Neural cell (in vitro differentiated cells): ENCODE results near the gene GFER. TPM values are rescaled to one million over a fixed set of nuclear protein-coding genes. Genes with fewer than 3 reads are reported as not detected.

Experiments
- H2AFZ ChIP-seq: fragments of 200-600, 300-800 bp; sonication (generic), shearing (Covaris generic); 2 replicates; pipeline ENCODE4 v1.6.0; 2014; ENCODE audit warnings: low read depth, mild to moderate bottlenecking, antibody characterized with exemption, low read length, moderate library complexity
- H3F3A ChIP-seq: fragments of 200-600 bp; shearing (Covaris generic); 2 replicates; pipeline ENCODE4 v1.6.1; 2016; ENCODE audit warnings: mild to moderate bottlenecking, moderate library complexity, mixed read lengths, antibody characterized with exemption, low read length; ENCODE audit not compliant: insufficient read depth, poor library complexity, severe bottlenecking
- H3K27ac ChIP-seq: fragments of 200-600, 300-800 bp; sonication (generic), shearing (Covaris generic); 2 replicates; pipeline ENCODE4 v1.5.1; 2014; ENCODE audit warnings: mild to moderate bottlenecking, low read length, moderate library complexity
- H3K27me3 ChIP-seq: fragments of 300-800, 200-600 bp; sonication (generic), shearing (Covaris generic); 2 replicates; pipeline ENCODE4 v1.6.0; 2014; ENCODE audit warnings: mild to moderate bottlenecking, low read depth, low read length, moderate library complexity; ENCODE audit not compliant: insufficient read depth
- H3K36me3 ChIP-seq: fragments of 300-800, 200-600 bp; sonication (generic), shearing (Covaris generic); 2 replicates; pipeline ENCODE4 v1.5.1; 2014; ENCODE audit warnings: mild to moderate bottlenecking, antibody characterized with exemption, low read length, moderate library complexity; ENCODE audit not compliant: insufficient read depth
- H3K4me2 ChIP-seq: fragments of 300-800, 200-600 bp; sonication (generic), shearing (Covaris generic); 2 replicates; pipeline ENCODE4 v1.6.0; 2014; ENCODE audit warnings: mild to moderate bottlenecking, low read length
- H3K4me3 ChIP-seq: fragments of 300-800, 200-600 bp; sonication (generic), shearing (Covaris generic); 2 replicates; pipeline ENCODE4 v1.5.1; 2014; ENCODE audit warnings: mild to moderate bottlenecking, low read length, moderate library complexity
- H3K79me2 ChIP-seq: fragments of 200-600 bp; shearing (Covaris generic); replicated peaks from 2 replicates; pipeline ENCODE4 v1.6.0; 2014; ENCODE audit warnings: mild to moderate bottlenecking, low read length, moderate library complexity; ENCODE audit not compliant: insufficient read depth
- H3K9ac ChIP-seq: fragments of 300-800, 200-600 bp; sonication (generic), shearing (Covaris generic); 2 replicates; pipeline ENCODE4 v1.6.1; 2016; ENCODE audit warnings: mild to moderate bottlenecking, low read length, mixed read lengths
- H3K9me2 ChIP-seq: fragments of 200-600 bp; shearing (Covaris generic); 2 replicates; pipeline ENCODE4 v1.6.1; 2016; ENCODE audit warnings: mild to moderate bottlenecking, low read length, mixed read lengths; ENCODE audit not compliant: insufficient read depth
- H3K9me3 ChIP-seq: fragments of 200-600, 300-800 bp; sonication (generic), shearing (Covaris generic); 2 replicates; pipeline ENCODE4 v1.6.1; 2016; ENCODE audit warnings: mild to moderate bottlenecking, mixed run types, low read length, moderate library complexity, mixed read lengths
- H4K20me1 ChIP-seq: fragments of 200-600 bp; shearing (Covaris generic); 2 replicates; pipeline ENCODE4 v1.6.1; 2016; ENCODE audit warnings: mild to moderate bottlenecking, mixed run types; ENCODE audit not compliant: insufficient read depth
- EP300 ChIP-seq: fragments of 450-650 bp; conservative IDR thresholded peaks from 2 replicates; pipeline ENCODE4 v1.6.1; 2014; ENCODE audit warnings: antibody characterized with exemption, mild to moderate bottlenecking, moderate library complexity; ENCODE audit not compliant: poor library complexity, severe bottlenecking
- EZH2 ChIP-seq: fragments of 200-600, 300-800 bp; shearing (Covaris generic), sonication (generic); IDR thresholded peaks from 2 replicates; pipeline ENCODE4 v1.6.1; 2014; ENCODE audit warnings: antibody characterized with exemption, low read length, borderline replicate concordance, mild to moderate bottlenecking; ENCODE audit not compliant: insufficient read depth, poor library complexity, severe bottlenecking
- MXI1 ChIP-seq: fragments of 450-650 bp; conservative IDR thresholded peaks from 2 replicates; pipeline ENCODE4 v1.6.1; 2014; ENCODE audit warnings: antibody characterized with exemption, mild to moderate bottlenecking; ENCODE audit not compliant: poor library complexity, severe bottlenecking
- POLR2AphosphoS5 ChIP-seq: IDR thresholded peaks from 2 replicates; pipeline ENCODE4 v1.6.1; 2012
- RAD21 ChIP-seq: fragments of 450-650 bp; conservative IDR thresholded peaks from 2 replicates; pipeline ENCODE4 v1.6.1; 2014; ENCODE audit warnings: antibody characterized with exemption, mild to moderate bottlenecking, moderate library complexity
- SMC3 ChIP-seq: fragments of 450-650 bp; conservative IDR thresholded peaks from 2 replicates; pipeline ENCODE4 v1.6.1; 2014; ENCODE audit warnings: antibody characterized with exemption, mild to moderate bottlenecking, moderate library complexity; ENCODE audit not compliant: poor library complexity
- TAF1 ChIP-seq: IDR thresholded peaks from 2 replicates; pipeline ENCODE4 v1.6.1; 2012; ENCODE audit warnings: low read depth
- polyA plus RNA-seq: library from polyadenylated mRNA; depleted of rRNA; stranded (reverse); fragments of >200 nt; gene quantifications from 2 replicates; pipeline ENCODE4 v1.2.3, GENCODE V29; 2014
- TF ChIP-seq, protein P1 (sequence below): IDR thresholded peaks from 2 replicates; pipeline ENCODE4 v1.6.1; 2012; ENCODE audit warnings: borderline replicate concordance
- TF ChIP-seq, protein P2 (sequence below): fragments of 450-650 bp; IDR thresholded peaks from 2 replicates; pipeline ENCODE4 v1.5.1; 2014; ENCODE audit warnings: antibody characterized with exemption, mild to moderate bottlenecking, moderate library complexity; ENCODE audit not compliant: poor library complexity, severe bottlenecking

Gene GFER
- polyA plus RNA-seq, 1 donor from 2014 or later, result 37.8 TPM

DNA sequence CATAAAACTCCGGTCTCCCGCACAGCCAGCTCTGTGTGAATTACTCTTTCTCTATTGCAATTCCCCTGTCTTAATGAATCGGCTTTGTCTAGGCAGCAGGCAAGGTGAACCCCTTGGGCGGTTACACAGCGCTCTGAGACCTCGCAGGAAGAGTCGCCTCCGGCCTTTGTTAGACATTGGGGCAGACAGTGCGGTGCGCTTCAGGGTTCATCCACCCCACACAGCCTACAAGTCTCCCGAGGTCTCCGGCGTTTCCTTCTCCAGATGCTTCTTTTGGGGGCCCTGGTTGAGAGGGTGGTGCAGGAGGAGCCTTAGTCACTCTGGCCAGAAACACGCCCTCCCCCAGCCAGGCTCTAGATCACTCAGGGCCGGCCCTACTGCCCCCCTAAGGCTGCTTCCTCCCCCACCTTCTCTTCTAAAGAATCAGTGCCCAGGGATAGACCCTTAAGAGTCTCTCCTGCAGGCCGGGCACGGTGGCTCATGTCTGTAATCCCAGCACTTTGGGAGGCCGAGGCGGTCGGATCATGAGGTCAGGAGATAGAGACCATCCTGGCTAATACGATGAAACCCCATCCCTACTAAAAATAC, 39.3 kb upstream of the GFER start:
- Histone ChIP-seq H3K79me2 (no peaks in the 10 kb centered on the region), H4K20me1 (no peaks in the 10 kb centered on the region), H3K9me3 (no peaks in the 10 kb centered on the region), H3K9ac (no peak overlapping the region), H3K36me3 (no peaks in the 10 kb centered on the region), H3K27ac (no peak overlapping the region), H3K27me3 (no peaks in the 10 kb centered on the region), H3K9me2 (no peaks in the 10 kb centered on the region), H3K4me2 (no peak overlapping the region), H3F3A (no peaks in the 10 kb centered on the region), H3K4me3 (no peak overlapping the region), H2AFZ (no peak overlapping the region)
- TF ChIP-seq, protein P1, sequence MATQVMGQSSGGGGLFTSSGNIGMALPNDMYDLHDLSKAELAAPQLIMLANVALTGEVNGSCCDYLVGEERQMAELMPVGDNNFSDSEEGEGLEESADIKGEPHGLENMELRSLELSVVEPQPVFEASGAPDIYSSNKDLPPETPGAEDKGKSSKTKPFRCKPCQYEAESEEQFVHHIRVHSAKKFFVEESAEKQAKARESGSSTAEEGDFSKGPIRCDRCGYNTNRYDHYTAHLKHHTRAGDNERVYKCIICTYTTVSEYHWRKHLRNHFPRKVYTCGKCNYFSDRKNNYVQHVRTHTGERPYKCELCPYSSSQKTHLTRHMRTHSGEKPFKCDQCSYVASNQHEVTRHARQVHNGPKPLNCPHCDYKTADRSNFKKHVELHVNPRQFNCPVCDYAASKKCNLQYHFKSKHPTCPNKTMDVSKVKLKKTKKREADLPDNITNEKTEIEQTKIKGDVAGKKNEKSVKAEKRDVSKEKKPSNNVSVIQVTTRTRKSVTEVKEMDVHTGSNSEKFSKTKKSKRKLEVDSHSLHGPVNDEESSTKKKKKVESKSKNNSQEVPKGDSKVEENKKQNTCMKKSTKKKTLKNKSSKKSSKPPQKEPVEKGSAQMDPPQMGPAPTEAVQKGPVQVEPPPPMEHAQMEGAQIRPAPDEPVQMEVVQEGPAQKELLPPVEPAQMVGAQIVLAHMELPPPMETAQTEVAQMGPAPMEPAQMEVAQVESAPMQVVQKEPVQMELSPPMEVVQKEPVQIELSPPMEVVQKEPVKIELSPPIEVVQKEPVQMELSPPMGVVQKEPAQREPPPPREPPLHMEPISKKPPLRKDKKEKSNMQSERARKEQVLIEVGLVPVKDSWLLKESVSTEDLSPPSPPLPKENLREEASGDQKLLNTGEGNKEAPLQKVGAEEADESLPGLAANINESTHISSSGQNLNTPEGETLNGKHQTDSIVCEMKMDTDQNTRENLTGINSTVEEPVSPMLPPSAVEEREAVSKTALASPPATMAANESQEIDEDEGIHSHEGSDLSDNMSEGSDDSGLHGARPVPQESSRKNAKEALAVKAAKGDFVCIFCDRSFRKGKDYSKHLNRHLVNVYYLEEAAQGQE, result no peak
- TF ChIP-seq EP300 (no peak), TAF1 (no peak), EZH2 (no peak), SMC3 (no peak), RAD21 (no peak), POLR2AphosphoS5 (no peak), MXI1 (no peak)
- TF ChIP-seq, protein P2, sequence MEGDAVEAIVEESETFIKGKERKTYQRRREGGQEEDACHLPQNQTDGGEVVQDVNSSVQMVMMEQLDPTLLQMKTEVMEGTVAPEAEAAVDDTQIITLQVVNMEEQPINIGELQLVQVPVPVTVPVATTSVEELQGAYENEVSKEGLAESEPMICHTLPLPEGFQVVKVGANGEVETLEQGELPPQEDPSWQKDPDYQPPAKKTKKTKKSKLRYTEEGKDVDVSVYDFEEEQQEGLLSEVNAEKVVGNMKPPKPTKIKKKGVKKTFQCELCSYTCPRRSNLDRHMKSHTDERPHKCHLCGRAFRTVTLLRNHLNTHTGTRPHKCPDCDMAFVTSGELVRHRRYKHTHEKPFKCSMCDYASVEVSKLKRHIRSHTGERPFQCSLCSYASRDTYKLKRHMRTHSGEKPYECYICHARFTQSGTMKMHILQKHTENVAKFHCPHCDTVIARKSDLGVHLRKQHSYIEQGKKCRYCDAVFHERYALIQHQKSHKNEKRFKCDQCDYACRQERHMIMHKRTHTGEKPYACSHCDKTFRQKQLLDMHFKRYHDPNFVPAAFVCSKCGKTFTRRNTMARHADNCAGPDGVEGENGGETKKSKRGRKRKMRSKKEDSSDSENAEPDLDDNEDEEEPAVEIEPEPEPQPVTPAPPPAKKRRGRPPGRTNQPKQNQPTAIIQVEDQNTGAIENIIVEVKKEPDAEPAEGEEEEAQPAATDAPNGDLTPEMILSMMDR, result no peak

GRCh38 chr16:1945559-1946391, 38.2 kb upstream of the GFER start:
- Histone ChIP-seq H3K9me2 (no peaks in the 10 kb centered on the region), H3K27ac (no peak overlapping the region), H3K27me3 (no peaks in the 10 kb centered on the region), H3F3A (no peaks in the 10 kb centered on the region), H3K4me2 (no peak overlapping the region), H3K36me3 (no peaks in the 10 kb centered on the region), H3K9me3 (no peaks in the 10 kb centered on the region), H2AFZ (no peak overlapping the region), H3K4me3 (no peak overlapping the region), H3K79me2 (no peaks in the 10 kb centered on the region), H4K20me1 (no peaks in the 10 kb centered on the region), H3K9ac (no peak overlapping the region)
- TF ChIP-seq POLR2AphosphoS5, result no peak
- TF ChIP-seq, protein P2, result no peak
- no peak for TF ChIP-seq SMC3
- TF ChIP-seq EZH2, result no peak
- no peak for TF ChIP-seq MXI1
- TF ChIP-seq, protein P1, result no peak
- no peak for TF ChIP-seq EP300
- TF ChIP-seq RAD21, result no peak
- no peak for TF ChIP-seq TAF1
